ENCODE measurements around the gene NR1I2.

GRCh38 chr3:119859728-119860127, 77.8 kb downstream of the NR1I2 start:
- TF ChIP-seq CTCF (IDR thresholded peaks at IDR 0.05) = no peak
- TF ChIP-seq POLR2A (IDR thresholded peaks at IDR 0.05) = no peak

Data from adrenal gland (tissue), 5 donors.